Endodermal cell (in vitro differentiated cells): Measurements from ENCODE around the gene BMPR2. TPM values are rescaled to one million over a fixed set of nuclear protein-coding genes. Genes with fewer than 3 reads are reported as not detected.

Source experiments
- DNase-seq: peaks from one replicate; pipeline ENCODE4 v3.0.0-alpha.2; 2017
- H3K27ac ChIP-seq: 2 replicates; pipeline ENCODE4 v1.5.1; 2013; ENCODE audit warnings: mild to moderate bottlenecking, low read depth, low read length, moderate library complexity
- H3K27me3 ChIP-seq: 2 replicates; pipeline ENCODE4 v1.6.1; 2013; ENCODE audit warnings: mild to moderate bottlenecking, low read length, moderate library complexity; ENCODE audit not compliant: insufficient read depth, control insufficient read depth, poor library complexity, severe bottlenecking
- H3K36me3 ChIP-seq: 2 replicates; pipeline ENCODE4 v1.7.0; 2013; ENCODE audit warnings: mild to moderate bottlenecking, low read length, moderate library complexity; ENCODE audit not compliant: control insufficient read depth, insufficient read depth
- H3K4me1 ChIP-seq: one replicate; pipeline ENCODE4 v1.7.0; 2013; ENCODE audit warnings: low read length; ENCODE audit not compliant: control insufficient read depth, insufficient read depth
- H3K4me3 ChIP-seq: 2 replicates; pipeline ENCODE4 v1.5.1; 2013; ENCODE audit warnings: mild to moderate bottlenecking, low read length, moderate library complexity
- H3K9ac ChIP-seq: 2 replicates; pipeline ENCODE4 v1.6.1; 2013; ENCODE audit warnings: mild to moderate bottlenecking, low read length, moderate library complexity; ENCODE audit not compliant: poor library complexity, severe bottlenecking; ENCODE audit errors: extremely low read depth
- H3K9me3 ChIP-seq: 2 replicates; pipeline ENCODE4 v1.6.1; 2013; ENCODE audit warnings: mild to moderate bottlenecking, low read length, moderate library complexity; ENCODE audit not compliant: control insufficient read depth
- H3K27ac Mint-ChIP-seq: 2 replicates; pipeline ENCODE4 v1.8.0; 2020; ENCODE audit warnings: mixed read lengths
- H3K27me3 Mint-ChIP-seq: 2 replicates; pipeline ENCODE4 v1.8.0; 2021; ENCODE audit warnings: mild to moderate bottlenecking, mixed read lengths; ENCODE audit not compliant: insufficient read depth
- H3K36me3 Mint-ChIP-seq: 2 replicates; pipeline ENCODE4 v1.8.0; 2020; ENCODE audit warnings: low read depth, mixed read lengths
- H3K4me1 Mint-ChIP-seq: 2 replicates; pipeline ENCODE4 v1.8.0; 2020; ENCODE audit warnings: mixed read lengths
- H3K4me3 Mint-ChIP-seq: 2 replicates; pipeline ENCODE4 v1.8.0; 2020; ENCODE audit warnings: mild to moderate bottlenecking, moderate library complexity, mixed read lengths
- H3K9me3 Mint-ChIP-seq: 2 replicates; pipeline ENCODE4 v1.8.0; 2020; ENCODE audit warnings: mild to moderate bottlenecking, mixed read lengths
- WGBS, 2 experiments: methylation state at CpG; one replicate each; pipeline versions ENCODE4 v1.1.5 to v1.1.7; 2013; ENCODE audit warnings: missing lambda C conversion rate in 2 of 2, mixed read lengths in 1 of 2; ENCODE audit not compliant: insufficient coverage in 1 of 2, insufficient read length in 1 of 2; 5-methylcytosine and 5-hydroxymethylcytosine counted together
- total RNA-seq, 2 donors: library from RNA; stranded (reverse); fragmentation: NEBNext Ultra II Directional in 1 of 2; extraction: Animal tissue kit (Norgen Biotek cat#: 25700) in 1 of 2; gene quantifications; 2 replicates in 1 of 2; 3 replicates in 1 of 2; pipeline ENCODE4 v1.2.1, GENCODE V29; 2021
- TF ChIP-seq, protein P1 (sequence below): fragments of 200-600 bp; sonication (generic); conservative IDR thresholded peaks from 2 replicates; pipeline ENCODE4 v1.5.0; 2021; ENCODE audit warnings: antibody characterized with exemption, mild to moderate bottlenecking

The BMPR2 gene
- total RNA-seq, 2 donors from 2014 or later = 42.2 to 56.3 TPM

DNA sequence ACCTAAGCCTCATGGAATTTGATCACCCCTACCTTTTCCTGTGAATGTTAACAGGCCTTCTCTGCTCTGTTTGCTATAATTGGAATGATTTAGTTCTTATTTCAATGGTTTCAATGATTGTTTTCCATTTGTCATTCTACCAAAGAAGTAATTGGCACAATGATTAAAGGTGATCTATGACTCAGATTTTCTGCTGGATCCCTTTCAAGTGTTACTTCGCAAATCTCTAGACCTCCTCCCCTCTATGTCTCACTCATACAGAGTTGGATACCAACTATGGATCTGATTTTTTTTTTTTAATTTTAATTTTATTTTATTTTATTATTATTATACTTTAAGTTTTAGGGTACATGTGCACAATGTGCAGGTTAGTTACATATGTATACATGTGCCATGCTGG is 229.0 kb downstream of the BMPR2 start:
- no peak overlapping the region for H3K27ac Mint-ChIP-seq
- Histone ChIP-seq H3K4me3 (no peak overlapping the region), H3K27me3 (no peaks in the 10 kb centered on the region), H3K9me3 (no peaks in the 10 kb centered on the region), H3K4me1 (peaks cover 3% of the 10 kb centered on the region), H3K36me3 (no peaks in the 10 kb centered on the region), H3K27ac (no peak overlapping the region), H3K9ac (no peak overlapping the region)
- H3K36me3 Mint-ChIP-seq = no peaks in the 10 kb centered on the region
- no peaks in the 10 kb centered on the region for H3K27me3 Mint-ChIP-seq
- WGBS, 2 experiments = 93% methylated on average over 1 of the region's 1 CpG; no CpG with 5 or more reads in 1 of the 2 experiments
- H3K4me1 Mint-ChIP-seq = peaks cover 12% of the 10 kb centered on the region
- no peak for DNase-seq
- no peaks in the 10 kb centered on the region for H3K9me3 Mint-ChIP-seq
- TF ChIP-seq, protein P1, sequence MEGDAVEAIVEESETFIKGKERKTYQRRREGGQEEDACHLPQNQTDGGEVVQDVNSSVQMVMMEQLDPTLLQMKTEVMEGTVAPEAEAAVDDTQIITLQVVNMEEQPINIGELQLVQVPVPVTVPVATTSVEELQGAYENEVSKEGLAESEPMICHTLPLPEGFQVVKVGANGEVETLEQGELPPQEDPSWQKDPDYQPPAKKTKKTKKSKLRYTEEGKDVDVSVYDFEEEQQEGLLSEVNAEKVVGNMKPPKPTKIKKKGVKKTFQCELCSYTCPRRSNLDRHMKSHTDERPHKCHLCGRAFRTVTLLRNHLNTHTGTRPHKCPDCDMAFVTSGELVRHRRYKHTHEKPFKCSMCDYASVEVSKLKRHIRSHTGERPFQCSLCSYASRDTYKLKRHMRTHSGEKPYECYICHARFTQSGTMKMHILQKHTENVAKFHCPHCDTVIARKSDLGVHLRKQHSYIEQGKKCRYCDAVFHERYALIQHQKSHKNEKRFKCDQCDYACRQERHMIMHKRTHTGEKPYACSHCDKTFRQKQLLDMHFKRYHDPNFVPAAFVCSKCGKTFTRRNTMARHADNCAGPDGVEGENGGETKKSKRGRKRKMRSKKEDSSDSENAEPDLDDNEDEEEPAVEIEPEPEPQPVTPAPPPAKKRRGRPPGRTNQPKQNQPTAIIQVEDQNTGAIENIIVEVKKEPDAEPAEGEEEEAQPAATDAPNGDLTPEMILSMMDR = no peak
- no peak overlapping the region for H3K4me3 Mint-ChIP-seq

DNA sequence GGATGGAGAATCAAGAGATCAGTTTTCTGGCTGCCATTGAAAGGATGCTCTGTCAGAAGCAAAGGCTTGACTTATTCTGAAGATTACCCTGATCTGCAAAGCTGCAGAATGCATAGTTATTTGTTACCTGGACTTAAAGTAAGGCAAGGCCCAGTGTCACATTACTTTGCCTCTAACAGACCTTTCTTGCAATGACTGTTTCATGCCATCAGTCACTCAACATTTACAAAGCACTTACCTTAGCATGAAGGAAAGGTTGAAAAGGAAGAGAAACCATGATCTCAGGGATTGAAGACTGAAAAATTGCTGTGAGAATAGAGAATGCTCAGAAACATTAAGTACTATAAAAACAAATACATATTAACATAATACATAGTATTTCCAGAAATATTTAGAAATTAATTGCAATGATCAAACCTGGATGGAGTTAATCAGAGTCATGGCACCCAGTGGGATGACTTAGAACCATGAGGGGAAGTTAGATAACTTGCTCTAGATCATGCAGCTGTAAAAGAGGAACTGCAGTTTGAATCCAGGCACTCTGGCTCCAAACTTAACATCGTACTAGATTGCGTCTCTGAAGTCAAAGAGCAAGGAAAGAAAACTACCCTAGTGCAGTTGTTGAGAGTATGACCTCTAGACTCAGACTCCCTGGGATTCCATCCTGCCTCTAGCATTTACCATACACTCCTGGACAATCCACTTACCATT is 232.2 kb downstream of the BMPR2 start:
- peaks cover 5% of the 10 kb centered on the region for H3K4me1 ChIP-seq
- 96 to 98% methylated on average over 2 of the region's 2 CpGs for WGBS, 2 experiments
- H3K4me3 Mint-ChIP-seq = no peak overlapping the region
- H3K9ac ChIP-seq = no peak overlapping the region
- H3K9me3 Mint-ChIP-seq = no peaks in the 10 kb centered on the region
- no peaks in the 10 kb centered on the region for H3K27me3 Mint-ChIP-seq
- TF ChIP-seq, protein P1 = no peak
- no peak overlapping the region for H3K27ac ChIP-seq
- H3K4me3 ChIP-seq = no peak overlapping the region
- no peak overlapping the region for H3K27ac Mint-ChIP-seq
- peaks cover 6% of the 10 kb centered on the region for H3K4me1 Mint-ChIP-seq
- no peaks in the 10 kb centered on the region for H3K36me3 Mint-ChIP-seq
- no peak for DNase-seq
- no peaks in the 10 kb centered on the region for H3K9me3 ChIP-seq
- H3K27me3 ChIP-seq = no peaks in the 10 kb centered on the region
- no peaks in the 10 kb centered on the region for H3K36me3 ChIP-seq

DNA sequence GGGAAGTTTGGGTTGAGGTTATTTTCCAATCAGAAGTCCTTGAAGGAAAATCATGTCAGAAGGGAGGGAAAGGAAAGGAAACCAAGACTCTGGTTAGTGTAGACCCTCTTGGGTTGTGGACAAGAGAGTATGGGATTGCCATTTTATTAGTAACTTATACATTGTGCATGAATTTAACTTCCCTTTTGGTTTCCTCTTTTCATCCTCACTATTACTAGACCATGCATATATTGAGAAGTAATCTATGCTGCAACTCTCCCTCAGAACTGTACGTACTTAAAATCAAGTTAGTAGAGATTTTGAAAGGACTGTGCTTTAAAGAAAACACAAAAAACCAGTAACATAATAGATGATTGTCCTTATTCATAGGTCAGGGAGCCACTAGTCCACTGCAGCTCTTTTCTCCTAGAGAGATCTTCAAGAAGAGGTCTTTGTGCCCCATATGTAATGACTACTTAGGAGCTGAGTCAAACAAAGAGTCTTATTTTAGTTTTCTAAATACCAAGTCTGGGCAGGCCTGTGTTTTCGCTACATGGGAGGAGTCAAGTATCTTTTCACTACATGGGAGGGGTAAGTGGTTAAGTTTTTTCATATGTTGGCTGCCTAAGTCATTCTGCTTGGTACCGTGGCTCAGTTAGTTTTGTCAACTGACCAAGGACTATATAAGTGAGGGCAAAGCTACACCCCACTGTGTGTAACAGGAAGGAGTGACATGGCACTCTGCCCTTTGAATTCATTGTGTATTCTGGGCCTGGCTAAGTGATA is 233.4 kb downstream of the BMPR2 start:
- Mint-ChIP-seq H3K27ac (no peak overlapping the region), H3K4me3 (no peak overlapping the region), H3K9me3 (no peaks in the 10 kb centered on the region), H3K4me1 (peaks cover 6% of the 10 kb centered on the region), H3K27me3 (no peaks in the 10 kb centered on the region), H3K36me3 (no peaks in the 10 kb centered on the region)
- H3K4me3 ChIP-seq = no peak overlapping the region
- no peak for DNase-seq
- TF ChIP-seq, protein P1 = no peak
- no peaks in the 10 kb centered on the region for H3K9me3 ChIP-seq
- H3K4me1 ChIP-seq = peaks cover 5% of the 10 kb centered on the region
- H3K27me3 ChIP-seq = no peaks in the 10 kb centered on the region
- WGBS, 2 experiments = 55 to 98% methylated on average over 1 to 3 of the region's 3 CpGs
- H3K9ac ChIP-seq = no peak overlapping the region
- no peak overlapping the region for H3K27ac ChIP-seq
- no peaks in the 10 kb centered on the region for H3K36me3 ChIP-seq
